Measurements from ENCODE around the gene PLA2G4B. TPM values are rescaled to one million over a fixed set of nuclear protein-coding genes. Genes with fewer than 3 reads are reported as not detected.
A peak's percentile ranks its signal among the peaks of the same experiment; 100 is the strongest.

Gene PLA2G4B
- polyA plus RNA-seq, 1 donor (not counting 4 experiments of a cell fraction or from before 2014, with no cell fraction given): 8.6 TPM

DNA sequence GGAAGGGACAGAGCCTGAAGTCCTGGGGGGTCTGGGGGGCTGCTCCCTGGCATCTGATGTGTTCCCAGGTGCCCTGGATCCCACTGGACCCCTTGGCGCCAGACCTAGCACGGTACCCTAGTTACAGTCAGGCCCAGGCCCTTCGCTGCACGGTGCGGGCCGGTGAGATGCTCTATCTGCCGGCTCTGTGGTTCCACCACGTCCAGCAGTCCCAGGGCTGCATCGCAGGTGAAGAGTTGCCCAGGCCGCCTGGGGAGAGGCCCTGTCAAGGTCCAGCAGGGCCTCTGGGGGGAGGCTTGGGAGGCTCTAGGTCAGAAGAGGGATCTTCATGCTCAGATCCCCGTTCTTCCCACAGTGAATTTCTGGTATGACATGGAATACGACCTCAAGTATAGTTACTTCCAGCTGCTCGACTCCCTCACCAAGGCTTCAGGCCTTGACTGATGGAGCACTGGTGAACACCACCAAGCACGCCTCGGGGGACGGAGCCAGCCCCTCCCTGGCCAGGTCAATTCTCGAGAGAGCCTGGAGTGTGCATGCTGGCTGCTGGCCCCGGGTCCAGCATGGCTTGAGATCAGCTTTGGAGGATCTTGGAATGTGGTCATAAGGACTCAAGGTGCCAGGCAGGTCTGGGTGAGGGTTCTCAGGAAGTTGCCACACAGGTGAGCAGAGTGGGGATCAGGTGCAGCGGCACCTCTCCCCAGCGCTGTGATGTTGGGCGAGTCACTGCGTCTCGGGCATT lies 1.8 kb upstream of the PLA2G4B start:
- H3K27ac ChIP-seq (ENCODE audit: control insufficient read depth, insufficient read depth, low read length): no peak overlapping the region
- no peaks in the 10 kb centered on the region for H3K9me3 ChIP-seq (ENCODE audit: control insufficient read depth, low read depth, low read length)
- no peaks in the 10 kb centered on the region for H3K9me1 ChIP-seq (ENCODE audit: control insufficient read depth, extremely low read depth, insufficient read depth, low read length)
- no peaks in the 10 kb centered on the region for H4K20me1 ChIP-seq (ENCODE audit: control insufficient read depth, extremely low read depth, insufficient read depth, low read length)
- dilution Hi-C loops (cut with MboI; ENCODE audit: extremely low pct_ligation_motif_present, low sequenced_read_pairs): no loop called here
- H3K9ac ChIP-seq (ENCODE audit: control insufficient read depth, extremely low read depth, insufficient read depth, low read length): no peak overlapping the region
- H2AFZ ChIP-seq (ENCODE audit: control insufficient read depth, low read length): no peak overlapping the region
- H3K27me3 ChIP-seq (ENCODE audit: control insufficient read depth, extremely low read depth, insufficient read depth, low read length): no peaks in the 10 kb centered on the region
- peaks cover 3 to 10% of the 10 kb centered on the region in 2 experiments for H3K36me3 ChIP-seq (ENCODE audit: control insufficient read depth in 2 of 2, extremely low read depth in 1 of 2, insufficient read depth in 2 of 2, low read length in 2 of 2)
- no peak overlapping the region for H3K4me3 ChIP-seq (ENCODE audit: control insufficient read depth in 2 of 3, extremely low read depth in 1 of 3, insufficient read depth in 2 of 3, low read depth in 1 of 3, low read length in 3 of 3)
- H3K4me1 ChIP-seq (ENCODE audit: control insufficient read depth, extremely low read depth, insufficient read depth, low read length): peaks cover 45% of the 10 kb centered on the region
- FAIRE-seq (no peak), DNase-seq (ENCODE audit: low read depth, low spot score) (no peak)
- TF ChIP-seq EZH2 (IDR thresholded peaks at IDR 0.05; ENCODE audit: low read length) (no peak), CTCF (optimal IDR thresholded peaks at IDR 0.05 in 1 of 3, IDR thresholded peaks at IDR 0.05 in 1 of 3, conservative IDR thresholded peaks at IDR 0.05 in 1 of 3; ENCODE audit: extremely low read depth in 1 of 3, insufficient read depth in 2 of 3, low read length in 3 of 3) (no peak)
- H3K79me2 ChIP-seq (ENCODE audit: control insufficient read depth, insufficient read depth, low read length): peaks cover 5% of the 10 kb centered on the region
- H3K4me2 ChIP-seq (ENCODE audit: control insufficient read depth, extremely low read depth, insufficient read depth, low read depth, low read length): no peak overlapping the region

GRCh38 chr15:41839781-41840491 lies 1.3 kb downstream of the PLA2G4B start:
- TF ChIP-seq CTCF (optimal IDR thresholded peaks at IDR 0.05 in 1 of 3, IDR thresholded peaks at IDR 0.05 in 1 of 3, conservative IDR thresholded peaks at IDR 0.05 in 1 of 3; ENCODE audit: extremely low read depth in 1 of 3, insufficient read depth in 2 of 3, low read length in 3 of 3): no peak
- no peak for TF ChIP-seq EZH2 (IDR thresholded peaks at IDR 0.05; ENCODE audit: low read length)
- Histone ChIP-seq H4K20me1 (ENCODE audit: control insufficient read depth, extremely low read depth, insufficient read depth, low read length) (no peaks in the 10 kb centered on the region), H3K27me3 (ENCODE audit: control insufficient read depth, extremely low read depth, insufficient read depth, low read length) (no peaks in the 10 kb centered on the region), H3K9ac (ENCODE audit: control insufficient read depth, extremely low read depth, insufficient read depth, low read length) (no peak overlapping the region), H3K9me1 (ENCODE audit: control insufficient read depth, extremely low read depth, insufficient read depth, low read length) (no peaks in the 10 kb centered on the region), H3K4me3 (ENCODE audit: control insufficient read depth in 2 of 3, extremely low read depth in 1 of 3, insufficient read depth in 2 of 3, low read depth in 1 of 3, low read length in 3 of 3) (no peak overlapping the region), H3K4me2 (ENCODE audit: control insufficient read depth, extremely low read depth, insufficient read depth, low read depth, low read length) (no peak overlapping the region), H3K79me2 (ENCODE audit: control insufficient read depth, insufficient read depth, low read length) (no peaks in the 10 kb centered on the region), H3K4me1 (ENCODE audit: control insufficient read depth, extremely low read depth, insufficient read depth, low read length) (peaks cover 26% of the 10 kb centered on the region), H3K36me3 (ENCODE audit: control insufficient read depth in 2 of 2, extremely low read depth in 1 of 2, insufficient read depth in 2 of 2, low read length in 2 of 2) (peaks cover 5 to 18% of the 10 kb centered on the region in 2 experiments), H3K9me3 (ENCODE audit: control insufficient read depth, low read depth, low read length) (no peaks in the 10 kb centered on the region), H3K27ac (ENCODE audit: control insufficient read depth, insufficient read depth, low read length) (no peak overlapping the region), H2AFZ (ENCODE audit: control insufficient read depth, low read length) (no peak overlapping the region)
- dilution Hi-C loops (cut with MboI; ENCODE audit: extremely low pct_ligation_motif_present, low sequenced_read_pairs): no loop called here
- FAIRE-seq: peak; percentile 34
- no peak for DNase-seq (ENCODE audit: low read depth, low spot score)

All from keratinocyte (primary cell).